ENCODE measurements around the gene CTSD. TPM values are rescaled to one million over a fixed set of nuclear protein-coding genes. Genes with fewer than 3 reads are reported as not detected.
"Not testable (repeated sequence)": the region's sequence is repeated elsewhere in the genome, so short reads cannot be mapped to it uniquely, and the experiment has no call there.

The CTSD gene
- total RNA-seq, 1 donor from 2014 or later = 425 TPM

DNA sequence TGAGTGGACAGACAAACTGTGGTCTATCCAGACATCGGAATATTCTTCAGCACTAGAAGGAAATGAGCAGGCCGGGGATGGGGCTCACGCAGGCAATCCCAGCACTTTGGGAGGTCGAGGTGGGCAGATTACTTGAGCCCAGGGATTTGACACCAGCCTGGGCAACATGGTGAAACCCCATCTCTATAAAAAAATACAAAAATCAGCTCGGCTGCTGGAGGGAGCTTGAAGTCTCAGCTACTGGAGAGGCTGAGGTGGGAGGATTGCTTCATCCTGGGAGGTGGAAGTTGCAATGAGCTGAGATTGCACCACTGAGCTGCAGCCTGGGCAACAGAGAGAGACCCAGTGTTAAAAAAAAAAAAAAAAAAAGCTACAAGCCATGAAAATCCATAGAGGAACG, 8.0 kb upstream of the CTSD start:
- DNase-seq (ENCODE audit: low read depth) = no peak
- Histone ChIP-seq H3K4me3 (ENCODE audit: low read depth, low read length) (no peak overlapping the region), H3K36me3 (ENCODE audit: control insufficient read depth, insufficient read depth, low read length) (no peaks in the 10 kb centered on the region), H3K27me3 (ENCODE audit: control insufficient read depth, insufficient read depth, low read length) (no peaks in the 10 kb centered on the region)
- no peak for TF ChIP-seq CTCF (IDR thresholded peaks at IDR 0.05; ENCODE audit: insufficient read depth, low read length, poor library complexity, severe bottlenecking)

- TF ChIP-seq CTCF (IDR thresholded peaks at IDR 0.05; ENCODE audit: insufficient read depth, low read length, poor library complexity, severe bottlenecking) = no peak
- DNase-seq (ENCODE audit: low read depth) = no peak
- no peaks in the 10 kb centered on the region for H3K27me3 ChIP-seq (ENCODE audit: control insufficient read depth, insufficient read depth, low read length)
- no peak overlapping the region for H3K4me3 ChIP-seq (ENCODE audit: low read depth, low read length)
- no peaks in the 10 kb centered on the region for H3K36me3 ChIP-seq (ENCODE audit: control insufficient read depth, insufficient read depth, low read length)
Measured at GRCh38 chr11:1771273-1771672, 7.5 kb upstream of the CTSD start.

- H3K4me3 ChIP-seq (ENCODE audit: low read depth, low read length) = no peak overlapping the region
- TF ChIP-seq CTCF (IDR thresholded peaks at IDR 0.05; ENCODE audit: insufficient read depth, low read length, poor library complexity, severe bottlenecking) = no peak
- H3K27me3 ChIP-seq (ENCODE audit: control insufficient read depth, insufficient read depth, low read length) = no peaks in the 10 kb centered on the region
- H3K36me3 ChIP-seq (ENCODE audit: control insufficient read depth, insufficient read depth, low read length) = no peaks in the 10 kb centered on the region
- DNase-seq (ENCODE audit: low read depth) = no peak
Measured at GRCh38 chr11:1770528-1770927, 6.8 kb upstream of the CTSD start.

DNA sequence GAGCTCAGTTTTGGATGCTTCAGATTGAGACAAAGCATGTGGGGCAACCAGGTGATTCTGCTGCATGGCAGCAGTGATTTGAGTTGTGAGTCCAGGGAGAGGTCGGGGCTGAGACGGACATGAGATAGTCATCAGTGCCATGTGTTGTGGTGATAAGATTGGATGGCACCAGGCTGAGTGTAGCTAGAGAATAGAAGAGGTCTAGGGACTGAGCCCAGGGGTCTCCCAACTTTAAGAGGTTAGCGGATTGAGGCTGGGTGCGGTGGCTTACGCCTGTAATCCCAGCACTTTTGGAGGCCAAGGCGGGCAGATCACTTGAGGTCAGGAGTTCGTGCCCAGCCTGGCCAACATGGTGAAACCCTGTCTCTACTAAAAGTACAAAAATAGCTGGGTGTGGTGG, 6.3 kb upstream of the CTSD start:
- DNase-seq (ENCODE audit: low read depth) = no peak
- no peak for TF ChIP-seq CTCF (IDR thresholded peaks at IDR 0.05; ENCODE audit: insufficient read depth, low read length, poor library complexity, severe bottlenecking)
- no peaks in the 10 kb centered on the region for H3K27me3 ChIP-seq (ENCODE audit: control insufficient read depth, insufficient read depth, low read length)

DNA sequence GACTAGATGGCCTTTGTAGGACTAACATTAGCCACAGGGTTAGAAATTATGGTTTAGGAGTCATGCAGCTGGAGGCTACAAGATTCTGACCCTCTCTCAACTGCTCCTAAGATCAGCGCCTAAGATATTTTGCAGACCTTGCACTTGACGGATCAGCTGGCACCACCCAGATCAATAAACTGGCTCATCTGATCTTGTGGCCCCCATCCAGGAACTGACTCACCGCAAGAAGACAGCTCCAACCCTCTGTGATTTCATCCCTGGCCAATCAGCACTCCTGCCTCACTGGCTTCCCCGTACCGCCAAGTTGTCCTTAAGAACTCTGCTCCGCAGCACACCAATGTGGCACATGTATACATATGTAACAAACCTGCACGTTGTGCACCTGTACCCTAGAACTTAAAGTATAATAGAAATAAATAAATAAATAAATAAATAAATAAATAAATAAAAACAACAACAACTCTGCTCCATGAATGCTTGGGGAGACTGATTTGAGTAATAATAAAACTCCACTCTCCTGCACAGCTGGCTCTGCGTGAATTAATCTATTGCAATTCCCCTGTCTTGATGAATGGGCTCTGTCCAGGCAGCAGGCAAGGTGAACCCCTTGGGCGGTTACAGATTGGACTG, 5.7 kb upstream of the CTSD start:
- not testable (repeated sequence) for H3K4me3 ChIP-seq (ENCODE audit: low read depth, low read length); DNase-seq (ENCODE audit: low read depth); H3K36me3 ChIP-seq (ENCODE audit: control insufficient read depth, insufficient read depth, low read length); H3K27me3 ChIP-seq (ENCODE audit: control insufficient read depth, insufficient read depth, low read length)

More for the DNA sequence above, 6.3 kb upstream of the CTSD start:
- H3K36me3 ChIP-seq (ENCODE audit: control insufficient read depth, insufficient read depth, low read length) = no peaks in the 10 kb centered on the region
- no peak overlapping the region for H3K4me3 ChIP-seq (ENCODE audit: low read depth, low read length)

DNA sequence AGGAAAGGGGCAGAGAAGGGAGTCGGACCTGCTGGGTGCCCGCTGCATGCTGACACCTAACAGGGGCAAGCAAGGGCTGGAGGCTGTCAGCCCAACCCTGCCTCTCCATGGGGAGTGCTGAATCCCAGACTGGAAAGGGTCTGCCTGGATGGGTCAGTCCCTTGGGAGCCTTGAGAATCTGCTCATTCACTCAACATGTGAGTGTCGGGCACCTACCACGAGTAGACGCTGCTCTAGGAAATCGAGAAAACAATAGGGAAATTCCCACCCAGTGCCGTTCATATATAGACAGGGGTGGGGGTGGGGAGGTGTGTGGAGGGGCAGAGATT, 4.4 kb upstream of the CTSD start:
- Histone ChIP-seq H3K4me3 (ENCODE audit: low read depth, low read length) (no peak overlapping the region), H3K27me3 (ENCODE audit: control insufficient read depth, insufficient read depth, low read length) (no peaks in the 10 kb centered on the region), H3K36me3 (ENCODE audit: control insufficient read depth, insufficient read depth, low read length) (no peaks in the 10 kb centered on the region)
- TF ChIP-seq CTCF (IDR thresholded peaks at IDR 0.05; ENCODE audit: insufficient read depth, low read length, poor library complexity, severe bottlenecking) = no peak
- DNase-seq (ENCODE audit: low read depth) = no peak
